Endothelial cell (in vitro differentiated cells): ENCODE measurements around the gene CMTM1. TPM values are rescaled to one million over a fixed set of nuclear protein-coding genes. Genes with fewer than 3 reads are reported as not detected.

Experiments used
- DNase-seq: peaks from one replicate; pipeline ENCODE4 v3.0.0; 2021; ENCODE audit warnings: low spot score
- H3K27ac Mint-ChIP-seq: one replicate; pipeline ENCODE4 v1.8.0; 2021; ENCODE audit warnings: mixed read lengths, inconsistent platforms; ENCODE audit not compliant: unreplicated experiment
- H3K27me3 Mint-ChIP-seq: one replicate; pipeline ENCODE4 v1.8.0; 2021; ENCODE audit warnings: mild to moderate bottlenecking, moderate library complexity, mixed read lengths, inconsistent platforms; ENCODE audit not compliant: unreplicated experiment
- H3K36me3 Mint-ChIP-seq: one replicate; pipeline ENCODE4 v1.8.0; 2021; ENCODE audit warnings: mild to moderate bottlenecking, low read depth, mixed read lengths, inconsistent platforms; ENCODE audit not compliant: unreplicated experiment
- H3K4me1 Mint-ChIP-seq: one replicate; pipeline ENCODE4 v1.8.0; 2021; ENCODE audit warnings: mild to moderate bottlenecking, mixed read lengths, inconsistent platforms; ENCODE audit not compliant: unreplicated experiment
- H3K4me3 Mint-ChIP-seq: one replicate; pipeline ENCODE4 v1.8.0; 2021; ENCODE audit warnings: mild to moderate bottlenecking, mixed read lengths, inconsistent platforms; ENCODE audit not compliant: unreplicated experiment
- H3K9me3 Mint-ChIP-seq: one replicate; pipeline ENCODE4 v1.8.0; 2021; ENCODE audit warnings: mixed read lengths, inconsistent platforms; ENCODE audit not compliant: unreplicated experiment
- CTCF ChIP-seq: fragments of 200-600 bp; sonication (generic); IDR thresholded peaks from one replicate; pipeline ENCODE4 v1.5.0; 2021; ENCODE audit warnings: antibody characterized with exemption; ENCODE audit not compliant: unreplicated experiment
- total RNA-seq: library from RNA; stranded (reverse); fragmentation: NEBNext Ultra II Directional; extraction: Animal tissue kit (Norgen Biotek cat#: 25700); gene quantifications from one replicate; pipeline ENCODE4 v1.2.1, GENCODE V29; 2021; ENCODE audit not compliant: unreplicated experiment

Gene CMTM1
- total RNA-seq, 1 donor from 2014 or later: 8.3 TPM

GRCh38 chr16:66618588-66619375 is 52.5 kb downstream of the CMTM1 start:
- Mint-ChIP-seq H3K9me3 (no peaks in the 10 kb centered on the region), H3K27me3 (peaks cover 4% of the 10 kb centered on the region), H3K4me3 (no peak overlapping the region), H3K4me1 (peaks cover 15% of the 10 kb centered on the region), H3K27ac (peak overlapping the region; percentile 24), H3K36me3 (no peaks in the 10 kb centered on the region)
- TF ChIP-seq CTCF: no peak
- no peak for DNase-seq

- peaks cover 4% of the 10 kb centered on the region for H3K27me3 Mint-ChIP-seq
- H3K27ac Mint-ChIP-seq: no peak overlapping the region
- no peak for TF ChIP-seq CTCF
- no peak for DNase-seq
- H3K4me1 Mint-ChIP-seq: peaks cover 15% of the 10 kb centered on the region
- no peaks in the 10 kb centered on the region for H3K36me3 Mint-ChIP-seq
- H3K4me3 Mint-ChIP-seq: no peak overlapping the region
- H3K9me3 Mint-ChIP-seq: no peaks in the 10 kb centered on the region
Measured at GRCh38 chr16:66619534-66620428, 53.5 kb downstream of the CMTM1 start.

GRCh38 chr16:66620429-66620795 is 54.2 kb downstream of the CMTM1 start:
- Mint-ChIP-seq H3K9me3 (no peaks in the 10 kb centered on the region), H3K4me1 (peaks cover 12% of the 10 kb centered on the region), H3K27ac (no peak overlapping the region), H3K27me3 (peaks cover 2% of the 10 kb centered on the region), H3K36me3 (no peaks in the 10 kb centered on the region), H3K4me3 (no peak overlapping the region)
- no peak for DNase-seq
- no peak for TF ChIP-seq CTCF

GRCh38 chr16:66621973-66622372 is 55.7 kb downstream of the CMTM1 start:
- TF ChIP-seq CTCF: no peak
- Mint-ChIP-seq H3K27ac (no peak overlapping the region), H3K4me3 (no peak overlapping the region), H3K4me1 (peaks cover 12% of the 10 kb centered on the region), H3K36me3 (no peaks in the 10 kb centered on the region), H3K27me3 (peaks cover 2% of the 10 kb centered on the region), H3K9me3 (no peaks in the 10 kb centered on the region)
- no peak for DNase-seq

GRCh38 chr16:66622863-66623262 is 56.6 kb downstream of the CMTM1 start:
- H3K36me3 Mint-ChIP-seq: no peaks in the 10 kb centered on the region

More at GRCh38 chr16:66622863-66623262, 56.6 kb downstream of the CMTM1 start:
- H3K4me1 Mint-ChIP-seq: peaks cover 5% of the 10 kb centered on the region
- H3K27ac Mint-ChIP-seq: no peak overlapping the region
- no peak for DNase-seq
- H3K4me3 Mint-ChIP-seq: no peak overlapping the region
- no peaks in the 10 kb centered on the region for H3K9me3 Mint-ChIP-seq
- H3K27me3 Mint-ChIP-seq: peaks cover 2% of the 10 kb centered on the region
- no peak for TF ChIP-seq CTCF
